NCI-H2171 (cell line): ENCODE data around the gene CC2D2A.
A peak's percentile ranks its signal among the peaks of the same experiment; 100 is the strongest.

Experiments
- DNase-seq: peaks from one replicate; lab custom pipeline; 2025; lab: John Stamatoyannopoulos, UW

CC2D2A gene

DNA sequence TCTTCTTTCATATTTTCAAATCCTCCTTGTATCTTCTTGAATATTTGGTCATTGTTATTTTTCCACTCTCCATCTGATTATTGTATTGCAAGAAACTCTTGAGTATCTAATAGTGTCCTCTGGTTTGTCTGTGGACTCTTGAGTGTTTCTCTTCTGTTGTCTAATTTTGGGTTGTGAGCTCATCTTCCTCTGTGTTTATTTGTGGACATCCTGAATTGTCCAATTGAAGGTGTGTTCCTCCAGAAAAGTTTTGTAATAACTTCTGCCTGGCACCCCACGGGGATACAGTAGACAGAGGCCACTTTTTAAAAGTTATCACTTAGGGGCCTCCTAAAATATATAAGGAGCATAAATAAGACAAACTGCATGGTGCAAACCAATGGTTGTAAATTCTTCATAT, 3.1 kb upstream of the CC2D2A start:
- DNase-seq = no peak

DNA sequence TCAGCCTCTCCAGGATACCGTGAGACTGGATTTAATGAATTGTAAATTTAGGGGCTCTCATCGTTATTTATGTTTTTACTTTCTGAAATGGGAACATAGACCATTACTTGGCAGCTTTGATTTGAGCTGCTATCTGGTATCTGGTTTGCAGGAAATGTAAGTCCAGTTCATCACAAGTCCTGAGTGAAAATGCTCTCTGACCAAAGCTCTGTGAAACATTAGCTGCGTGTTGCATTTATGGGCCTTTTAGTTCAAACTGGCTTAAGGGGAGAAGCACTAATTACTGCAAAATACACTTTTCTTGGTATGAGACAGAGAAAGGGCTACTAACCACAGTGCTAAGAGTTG, 420 bp downstream of the CC2D2A start:
- no peak for DNase-seq

DNA sequence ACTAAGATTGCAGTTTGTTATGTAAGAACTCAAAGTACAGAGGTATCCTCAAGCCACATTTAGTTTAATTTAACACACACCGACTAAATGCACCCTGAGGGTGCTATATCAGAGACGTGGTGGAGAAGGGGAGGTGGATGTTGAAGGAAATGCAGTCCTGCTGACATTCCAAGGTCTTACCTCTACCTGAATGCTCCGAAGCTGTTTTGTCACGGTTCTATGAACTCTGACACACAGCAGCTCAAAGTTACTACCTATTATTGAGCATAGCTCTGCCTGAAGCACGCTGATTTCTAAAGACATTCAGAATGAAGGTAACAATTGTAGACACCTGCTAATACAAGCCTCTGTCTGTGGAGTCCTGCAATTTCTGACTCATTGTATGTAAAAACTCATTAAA, 6.7 kb downstream of the CC2D2A start:
- DNase-seq = no peak

DNA sequence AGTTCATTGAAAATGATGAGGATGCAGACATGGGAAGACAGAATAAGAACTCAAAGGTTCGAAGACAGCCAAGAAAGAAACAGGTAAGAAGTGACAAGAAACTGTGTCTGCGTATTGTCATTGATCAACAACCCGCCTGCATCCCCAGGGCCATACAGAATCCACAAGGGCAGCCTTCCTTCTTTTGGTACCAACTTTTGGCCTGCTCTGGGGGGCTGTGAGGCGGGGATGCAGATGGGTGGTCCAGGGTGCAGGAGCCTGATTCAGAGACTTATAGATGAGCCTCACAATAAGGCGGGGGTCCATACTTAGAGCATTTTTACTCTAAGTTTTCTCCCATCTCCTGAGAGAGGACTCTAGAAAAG, 9.0 kb downstream of the CC2D2A start:
- no peak for DNase-seq

DNA sequence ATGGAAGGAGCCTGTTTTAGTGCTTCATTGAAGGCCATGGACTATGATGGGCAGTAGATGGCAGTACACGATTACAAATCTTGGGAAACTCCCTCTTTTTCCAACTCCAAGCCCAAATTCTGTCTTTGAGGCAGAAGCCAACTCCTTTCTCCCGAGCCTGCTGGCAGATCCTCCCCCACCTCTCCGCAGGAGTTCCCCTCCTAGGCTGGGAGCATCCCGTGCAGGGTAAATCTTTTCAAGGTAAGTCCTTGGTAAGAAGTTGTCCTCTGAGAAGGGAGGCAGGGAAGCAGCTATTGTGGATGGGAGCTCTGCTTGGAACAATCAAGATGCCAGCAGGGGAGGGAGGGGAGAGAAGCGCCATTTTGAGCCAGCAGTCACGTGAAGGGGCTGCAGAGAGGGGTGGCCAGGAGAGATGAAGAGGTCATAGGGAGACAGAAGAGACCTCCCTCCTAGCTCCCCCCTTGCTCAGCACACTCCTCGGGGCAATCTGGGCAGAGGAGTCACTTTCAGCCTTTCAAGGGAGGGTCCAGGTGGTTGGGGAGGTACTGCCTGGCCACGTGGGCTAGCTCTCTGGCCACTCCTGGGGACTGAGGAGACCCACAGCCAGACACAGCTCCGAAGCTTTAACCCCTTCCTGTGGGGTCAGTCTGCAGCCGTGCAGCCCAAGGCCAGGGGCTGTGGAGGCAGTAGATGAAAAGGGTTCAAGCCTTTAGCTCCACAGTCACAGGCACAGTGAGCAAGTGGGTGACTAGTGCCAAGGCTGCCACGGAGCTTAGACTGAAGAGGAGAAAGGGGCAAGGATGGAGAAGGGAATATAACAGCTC, 9.6 kb downstream of the CC2D2A start:
- DNase-seq = peak; percentile 41

DNA sequence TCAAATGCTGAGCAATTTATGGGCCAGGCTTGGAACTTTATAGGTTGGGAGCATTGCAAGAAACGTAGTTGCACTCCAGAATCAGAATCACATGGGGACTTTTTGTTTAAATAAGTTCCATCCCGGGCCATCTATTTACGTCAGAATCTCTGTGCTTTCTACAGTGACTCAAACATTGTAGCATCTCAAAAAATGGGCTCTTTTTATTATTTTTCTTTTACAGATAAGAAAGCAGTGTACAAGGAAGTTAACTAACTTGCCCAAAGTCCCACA, 10.2 kb downstream of the CC2D2A start:
- DNase-seq = no peak

DNA sequence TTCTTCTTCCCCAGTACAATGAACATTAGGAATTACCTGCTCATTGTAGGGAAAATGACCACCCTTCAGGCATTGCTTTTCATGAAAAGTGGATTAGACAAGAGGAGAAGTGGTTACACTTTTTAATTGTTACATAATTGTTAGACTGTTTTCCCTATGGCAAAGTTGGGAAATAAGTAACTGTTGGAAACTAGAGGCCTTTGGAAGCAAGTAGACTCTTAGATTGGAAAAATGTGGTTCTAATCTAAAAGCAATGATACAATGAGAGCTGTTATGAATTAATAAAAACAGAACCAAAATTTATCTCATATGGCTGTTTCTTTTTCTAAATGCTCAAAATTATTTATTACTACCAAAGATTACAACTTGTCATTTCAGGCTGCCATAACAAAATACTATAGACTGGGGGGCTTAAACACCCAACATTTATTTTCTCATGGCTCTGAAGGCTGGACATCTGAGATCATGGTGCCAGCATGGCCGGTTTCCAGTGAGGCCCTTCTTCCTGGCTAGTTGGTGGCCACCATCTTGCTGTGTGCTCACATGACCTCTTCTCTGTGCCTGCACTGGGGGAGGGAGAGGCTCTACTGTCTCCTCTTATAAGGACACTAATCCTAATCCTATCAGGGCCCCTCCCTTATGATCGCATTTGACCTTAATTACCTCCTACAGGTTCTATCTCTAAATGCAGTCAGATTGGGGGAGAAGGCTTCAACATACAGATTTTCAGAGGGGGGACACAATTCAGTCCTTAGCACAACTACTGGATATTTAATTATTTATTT, 12.5 kb downstream of the CC2D2A start:
- DNase-seq = no peak

DNA sequence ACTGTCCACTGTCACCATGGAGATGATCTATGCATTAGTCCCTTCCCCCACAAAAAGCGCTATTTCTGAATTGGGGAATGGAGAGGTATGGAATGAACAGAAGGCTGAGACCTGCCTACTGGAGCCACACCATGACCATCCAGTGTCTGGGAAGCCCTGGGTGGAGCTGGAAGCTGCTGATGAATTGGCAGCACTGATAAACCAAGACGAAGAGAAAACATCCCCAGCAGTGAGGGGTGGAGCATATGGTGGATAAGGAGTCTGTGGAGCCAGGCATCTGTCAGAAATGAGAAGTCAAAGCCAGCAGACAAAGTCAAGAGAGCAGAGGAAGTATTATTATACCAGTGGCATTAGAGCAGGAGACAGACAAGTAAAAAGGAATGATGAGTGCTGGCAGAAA, 13.2 kb downstream of the CC2D2A start:
- DNase-seq = no peak

DNA sequence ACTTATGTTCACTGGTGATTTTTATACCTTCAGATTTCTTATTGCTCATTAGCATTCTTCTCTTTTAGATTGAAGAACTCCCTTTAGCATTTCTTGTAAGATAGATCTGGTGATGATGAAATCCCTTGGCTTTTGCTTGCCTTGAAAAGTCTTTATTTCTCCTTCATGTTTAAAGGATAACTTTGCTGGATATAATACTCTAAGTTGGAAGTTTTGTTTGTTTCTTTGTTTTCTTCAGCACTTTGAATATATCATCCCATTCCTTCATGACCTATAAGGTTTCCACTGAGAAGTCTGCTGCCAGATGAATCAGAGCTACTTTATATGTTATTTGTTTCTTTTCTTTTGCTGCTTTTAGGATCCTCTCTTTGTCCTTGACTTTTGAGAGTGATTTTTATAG, 18.5 kb downstream of the CC2D2A start:
- DNase-seq = no peak

DNA sequence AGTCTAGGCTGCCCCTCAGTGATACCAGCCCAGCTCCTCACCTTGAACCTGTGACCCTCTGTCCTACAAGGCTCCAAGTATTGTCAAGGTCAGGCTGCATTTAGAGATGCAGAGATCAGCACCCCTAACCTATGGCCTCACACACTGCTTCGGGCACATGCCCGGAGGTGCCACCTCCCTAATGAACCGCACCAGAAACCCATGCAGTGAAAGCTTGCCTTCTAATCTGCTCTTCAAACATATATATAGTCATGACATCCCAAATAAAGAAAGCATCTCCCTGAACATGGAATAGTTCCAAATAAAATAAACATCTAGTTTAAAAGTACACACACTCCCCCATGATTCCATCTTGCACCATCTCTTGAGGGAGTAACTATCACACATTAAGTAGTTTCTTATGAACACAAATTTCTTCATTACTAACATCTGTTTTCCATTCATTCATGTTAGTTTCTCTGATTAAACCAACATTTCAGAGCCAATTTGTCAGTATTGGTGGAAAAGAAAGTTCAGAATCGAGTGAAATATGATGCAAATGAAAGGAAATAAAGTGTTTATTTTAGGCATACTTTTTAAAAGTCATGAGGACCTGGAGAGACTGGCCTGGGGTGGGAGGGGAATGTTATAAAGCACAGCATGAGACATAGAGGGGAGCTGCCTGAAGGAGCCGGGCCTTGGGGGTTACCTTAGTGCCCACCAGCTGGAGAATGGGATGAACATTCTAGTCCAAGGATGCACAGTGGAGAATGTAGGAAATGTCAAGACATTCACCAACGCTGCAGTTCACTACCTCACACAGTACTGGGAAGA, 19.2 kb downstream of the CC2D2A start:
- DNase-seq = no peak

DNA sequence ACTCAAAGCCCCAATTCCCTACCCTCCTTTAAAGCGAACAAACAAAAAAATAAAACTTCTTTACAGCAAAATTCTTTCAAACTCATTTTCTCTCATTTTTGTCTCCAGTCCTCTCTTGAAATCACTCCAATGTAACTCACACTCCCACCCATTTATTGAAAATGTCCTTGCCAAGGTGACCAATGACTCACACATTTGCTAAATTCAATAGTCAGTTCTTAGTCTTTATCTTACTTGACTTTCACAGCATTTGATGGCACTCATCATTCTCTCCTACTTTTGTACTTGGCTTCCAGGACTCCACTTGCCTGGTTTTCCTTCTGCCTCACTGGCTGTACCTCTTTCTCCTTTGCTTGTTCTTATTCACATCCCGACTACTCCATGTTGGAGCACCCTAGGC, 19.9 kb downstream of the CC2D2A start:
- no peak for DNase-seq

DNA sequence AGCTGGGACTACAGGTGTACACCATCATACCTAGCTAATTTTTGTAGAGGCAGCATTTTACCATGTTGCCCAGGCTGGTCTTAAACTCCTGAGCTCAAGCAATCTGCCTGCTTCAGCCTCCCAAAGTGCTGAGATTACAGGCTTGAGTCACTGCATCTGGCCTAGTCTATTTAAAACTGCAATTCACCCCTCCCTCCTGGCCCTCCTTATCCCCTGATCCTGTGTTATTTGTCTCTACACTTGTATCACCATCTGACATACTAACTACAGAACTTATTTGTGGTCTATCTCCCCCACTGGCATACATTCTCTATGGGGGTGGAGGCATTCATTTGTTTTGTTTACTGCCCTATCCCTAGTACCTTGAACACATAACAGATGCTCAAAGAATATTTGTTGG, 23.7 kb downstream of the CC2D2A start:
- no peak for DNase-seq

DNA sequence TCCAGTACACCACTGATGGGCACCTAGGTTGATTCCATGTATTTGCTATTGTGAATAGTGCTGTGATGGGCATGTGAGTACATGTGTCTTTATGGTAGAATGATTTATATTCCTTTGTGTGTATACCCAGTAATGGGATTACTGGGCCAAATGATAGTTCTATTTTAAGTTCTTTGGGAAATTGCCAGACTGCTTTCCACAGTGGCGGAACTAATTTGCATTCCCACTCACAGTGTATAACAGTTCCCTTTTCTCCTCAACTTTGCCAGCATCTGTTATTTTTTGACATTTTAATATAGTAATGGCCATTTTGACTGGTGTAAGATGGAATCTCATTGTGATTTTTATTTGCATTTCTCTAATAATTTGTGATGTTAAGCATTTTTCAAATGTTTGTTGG, 25.9 kb downstream of the CC2D2A start:
- no peak for DNase-seq

DNA sequence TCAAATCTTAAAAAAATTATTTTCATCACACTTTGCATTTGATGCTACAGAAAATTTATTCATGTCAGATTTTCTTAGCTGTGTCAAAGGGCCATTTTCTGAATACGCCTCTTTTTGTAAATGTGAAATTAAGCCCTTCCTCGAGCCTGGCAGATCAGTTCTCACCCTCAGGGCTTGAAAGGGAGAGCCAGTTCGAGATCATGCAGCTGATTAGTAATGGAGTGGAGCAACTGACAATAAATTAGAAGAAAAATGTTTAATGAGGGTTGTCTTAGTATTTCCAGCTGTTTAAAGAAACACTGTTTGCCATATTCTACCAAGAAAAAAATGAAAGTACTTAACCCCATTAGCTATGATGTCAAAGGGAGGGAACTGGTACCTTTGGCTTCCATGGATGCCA, 28.7 kb downstream of the CC2D2A start:
- DNase-seq = no peak

DNA sequence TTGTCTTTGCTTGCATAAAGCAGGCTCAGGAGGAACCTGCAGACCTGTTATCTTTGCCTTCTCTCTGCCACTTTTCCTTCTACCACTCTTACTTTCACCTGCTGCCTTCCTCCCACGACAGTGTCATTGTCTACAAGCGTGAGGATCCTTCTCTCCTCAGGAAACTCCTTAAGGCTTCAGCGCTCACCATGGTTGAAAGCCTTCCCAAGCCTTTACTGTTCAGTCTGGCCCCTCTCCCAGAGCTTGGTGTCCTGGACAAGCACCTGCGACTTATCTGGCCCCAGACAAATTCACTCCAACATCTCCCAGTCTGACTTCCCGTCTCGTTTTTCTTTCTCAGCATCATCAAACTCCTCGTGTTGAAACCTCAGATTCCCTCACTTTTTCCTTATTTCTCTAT, 31.0 kb downstream of the CC2D2A start:
- DNase-seq = no peak

DNA sequence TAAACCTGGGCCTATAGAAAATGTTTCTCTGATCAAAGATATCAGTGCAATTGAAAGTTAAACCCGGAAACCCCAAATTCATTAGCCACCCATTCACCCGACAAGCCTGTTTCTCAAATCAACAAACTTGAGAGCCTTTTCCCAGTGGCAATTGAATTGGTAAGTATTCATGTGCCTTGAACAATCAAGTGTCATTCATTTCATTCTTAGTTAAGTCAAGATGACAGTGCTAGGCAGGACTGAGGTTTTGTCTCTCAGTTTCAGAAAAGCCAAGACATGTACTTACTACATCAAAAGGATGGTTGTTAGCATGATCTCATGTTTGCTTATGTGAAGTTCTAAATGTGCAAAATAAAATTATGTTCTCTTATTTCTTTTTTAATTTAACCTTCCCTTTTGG, 32.3 kb downstream of the CC2D2A start:
- DNase-seq = no peak

DNA sequence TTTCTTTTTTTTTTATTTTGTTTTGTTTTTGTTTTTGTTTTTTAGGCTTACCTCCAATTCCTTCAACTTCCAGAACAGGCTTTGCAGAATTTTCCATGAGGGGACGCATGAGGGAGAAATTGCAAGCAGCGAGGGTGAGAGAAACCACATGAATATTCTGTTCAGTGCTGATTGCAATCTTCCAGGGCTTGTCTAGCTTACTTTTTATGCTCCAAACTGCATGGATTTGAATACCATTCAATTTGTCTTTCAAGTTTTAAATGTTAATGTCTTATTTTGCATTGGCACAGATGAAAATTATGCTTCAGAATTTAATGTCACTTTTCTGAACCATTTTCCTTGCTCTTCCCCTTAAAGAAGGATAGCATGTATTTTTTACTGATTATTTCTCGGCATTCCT, 32.7 kb downstream of the CC2D2A start:
- DNase-seq = no peak

DNA sequence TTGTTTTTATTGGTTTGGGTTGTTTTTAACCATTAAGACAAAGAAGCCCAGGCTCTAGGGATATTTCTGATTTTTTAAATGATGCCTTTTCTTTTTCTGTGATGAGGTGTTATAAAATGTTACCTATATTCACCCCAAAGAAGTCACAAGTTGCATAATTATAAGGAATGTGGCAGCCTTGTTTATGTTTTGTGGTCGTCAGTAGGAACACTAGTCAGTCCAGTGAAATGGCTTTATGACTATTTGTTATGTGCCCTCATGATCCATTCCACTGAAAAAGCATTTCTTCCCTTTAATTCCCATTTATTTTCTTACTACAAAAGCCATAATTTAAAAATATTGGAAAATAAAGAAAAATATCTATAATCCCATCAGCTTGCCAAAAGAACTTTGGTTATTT, 34.4 kb downstream of the CC2D2A start:
- DNase-seq = no peak

DNA sequence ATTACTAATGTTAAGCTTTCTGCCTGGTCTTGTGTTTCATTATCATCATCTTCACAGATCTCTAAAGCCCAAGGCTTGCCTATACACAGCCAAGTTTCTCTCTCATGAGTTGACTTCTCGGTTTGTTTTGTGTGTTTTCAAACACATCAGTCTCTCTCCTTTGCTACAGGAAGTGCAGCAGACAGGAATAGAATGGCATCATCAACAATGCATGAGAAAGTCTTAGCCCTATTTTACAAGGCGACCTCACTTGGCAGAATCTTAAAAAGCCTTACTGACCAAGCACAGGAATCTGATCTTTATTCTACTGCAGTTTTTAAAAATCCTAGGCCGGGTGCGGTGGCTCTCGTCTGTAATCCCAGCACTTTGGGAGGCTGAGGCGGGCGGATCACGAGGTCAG, 36.8 kb downstream of the CC2D2A start:
- no peak for DNase-seq

DNA sequence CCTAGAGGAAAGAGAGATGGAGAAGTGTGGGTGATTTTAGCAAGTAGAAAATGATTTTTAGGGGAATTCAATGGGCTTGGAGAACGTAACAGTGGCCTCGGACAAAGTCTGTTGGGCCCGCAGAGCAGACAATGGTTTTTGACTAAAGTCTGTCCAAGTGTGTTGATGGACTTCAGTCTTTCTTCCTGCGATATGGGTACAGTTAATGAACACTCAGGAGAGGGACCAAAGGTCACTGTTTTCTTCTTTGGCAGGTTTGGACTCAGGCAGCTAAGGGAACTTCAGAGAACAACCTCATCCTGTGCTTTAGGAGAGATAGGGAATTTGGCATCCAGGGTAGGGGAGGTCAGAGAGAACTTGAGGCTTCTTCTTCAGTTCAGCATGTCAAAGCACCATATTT, 38.0 kb downstream of the CC2D2A start:
- no peak for DNase-seq

DNA sequence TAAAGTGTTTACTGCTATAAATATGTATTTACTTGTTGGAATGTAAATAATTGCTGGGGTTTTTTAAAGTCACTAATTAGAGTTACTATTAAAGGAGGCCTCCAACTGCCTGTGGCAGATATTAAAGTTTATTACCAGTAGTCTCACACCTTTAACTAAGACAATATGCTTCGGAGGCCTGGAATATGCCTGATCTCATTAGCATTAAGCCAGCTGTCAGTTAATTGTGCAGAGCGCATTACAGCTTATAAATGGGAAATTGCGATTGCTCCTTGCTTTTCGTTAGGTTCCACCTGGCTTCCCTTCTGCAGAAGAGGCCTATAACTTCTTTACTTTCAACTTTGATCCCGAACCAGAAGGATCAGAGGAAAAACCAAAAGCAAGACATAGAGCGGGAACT, 41.3 kb downstream of the CC2D2A start:
- no peak for DNase-seq

DNA sequence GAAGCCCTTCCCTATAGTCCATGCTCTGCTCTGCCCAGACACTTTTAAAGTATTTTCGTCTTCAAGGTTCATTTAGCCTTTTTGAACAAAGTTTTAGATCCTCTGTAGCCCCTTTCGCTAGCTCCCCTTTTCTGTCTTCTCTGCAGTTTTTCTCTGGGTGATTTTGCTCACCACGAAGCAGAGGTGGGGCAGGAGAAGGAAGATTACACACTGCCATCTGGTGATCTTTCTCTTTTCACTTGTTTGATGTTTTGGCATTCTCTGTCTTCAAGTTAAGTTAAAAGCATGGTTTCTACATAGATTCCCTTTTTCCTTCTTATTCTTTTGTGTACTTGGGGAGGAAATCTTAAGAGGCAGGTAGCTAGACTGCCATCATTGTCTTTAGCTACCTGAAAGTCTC, 43.9 kb downstream of the CC2D2A start:
- DNase-seq = no peak

DNA sequence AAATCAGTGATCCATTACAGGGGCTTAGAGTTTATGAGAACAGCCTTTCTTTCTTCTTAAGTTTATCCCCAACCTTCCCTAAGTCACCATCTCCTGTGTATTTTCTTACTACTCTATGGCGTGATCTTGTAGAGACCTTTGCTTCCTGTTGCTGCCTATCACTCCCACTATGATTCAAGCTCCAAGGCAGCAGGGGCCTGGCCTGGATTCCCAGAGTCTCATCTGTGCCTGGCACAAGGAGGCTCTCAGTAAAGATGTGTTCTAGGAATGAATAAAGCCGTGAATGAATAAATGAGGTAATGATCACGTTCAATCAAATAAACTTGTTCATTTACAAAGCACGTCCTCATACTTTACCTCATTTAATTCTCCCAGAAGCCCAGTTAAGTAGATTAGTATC, 45.4 kb downstream of the CC2D2A start:
- no peak for DNase-seq
